Measurements from ENCODE around the gene SRGAP3. TPM values are rescaled to one million over a fixed set of nuclear protein-coding genes. Genes with fewer than 3 reads are reported as not detected.

The SRGAP3 gene
- total and polyA plus RNA-seq, 3 experiments from 2014 or later: 0.84 to 2.1 (median 1.1) TPM

GRCh38 chr3:8959668-8960067 lies 289.8 kb downstream of the SRGAP3 start:
- CTCF ChIA-PET: no interaction called here
- peaks cover 6 to 48% (median 18%) of the 10 kb centered on the region in 3 donors for H3K36me3 Mint-ChIP-seq
- H3K27ac ChIP-seq (ENCODE audit: low read depth, low read length): no peak overlapping the region
- H3K27ac Mint-ChIP-seq: peak overlapping the region in 5 of 8 donors; percentile 6 to 98 (median 65)
- no peaks in the 10 kb centered on the region for H3K9me3 Mint-ChIP-seq
- POLR2A ChIA-PET: no interaction called here
- H3K27me3 Mint-ChIP-seq: peaks cover 0 to 8% of the 10 kb centered on the region in 2 donors
- H3K36me3 ChIP-seq (ENCODE audit: insufficient read depth, low read length): peaks cover 6% of the 10 kb centered on the region
- no peaks in the 10 kb centered on the region for H3K27me3 ChIP-seq (ENCODE audit: insufficient read depth, low read length, poor library complexity, severe bottlenecking)
- H3K4me3 Mint-ChIP-seq: no peak overlapping the region
- H3K9me3 ChIP-seq (ENCODE audit: low read length): no peaks in the 10 kb centered on the region
- H3K4me3 ChIP-seq (ENCODE audit: low read length): no peak overlapping the region
- H3K4me1 ChIP-seq (ENCODE audit: insufficient read depth, low read length): peaks cover 18% of the 10 kb centered on the region
- peaks cover 34 to 70% (median 39%) of the 10 kb centered on the region in 3 donors for H3K4me1 Mint-ChIP-seq
- DNase-seq: no peak

GRCh38 chr3:8954938-8955763 lies 294.3 kb downstream of the SRGAP3 start:
- ChIA-PET CTCF (no interaction called here), POLR2A (no interaction called here)
- no peak overlapping the region for H3K4me3 Mint-ChIP-seq
- Histone ChIP-seq H3K9me3 (ENCODE audit: low read length) (no peaks in the 10 kb centered on the region), H3K36me3 (ENCODE audit: insufficient read depth, low read length) (peaks cover 6% of the 10 kb centered on the region), H3K27ac (ENCODE audit: low read depth, low read length) (no peak overlapping the region), H3K4me3 (ENCODE audit: low read length) (no peak overlapping the region), H3K4me1 (ENCODE audit: insufficient read depth, low read length) (no peaks in the 10 kb centered on the region), H3K27me3 (ENCODE audit: insufficient read depth, low read length, poor library complexity, severe bottlenecking) (no peaks in the 10 kb centered on the region)
- peaks cover 10 to 45% (median 14%) of the 10 kb centered on the region in 3 donors for H3K4me1 Mint-ChIP-seq
- peaks cover 0 to 2% of the 10 kb centered on the region in 2 donors for H3K27me3 Mint-ChIP-seq
- H3K9me3 Mint-ChIP-seq: no peaks in the 10 kb centered on the region
- H3K27ac Mint-ChIP-seq: no peak overlapping the region
- DNase-seq: no peak
- peaks cover 6 to 39% (median 19%) of the 10 kb centered on the region in 3 donors for H3K36me3 Mint-ChIP-seq

GRCh38 chr3:8953313-8953712 lies 296.1 kb downstream of the SRGAP3 start:
- Mint-ChIP-seq H3K9me3 (no peaks in the 10 kb centered on the region), H3K27me3 (no peaks in the 10 kb centered on the region), H3K4me3 (no peak overlapping the region), H3K27ac (no peak overlapping the region), H3K4me1 (peaks cover 7 to 40% (median 17%) of the 10 kb centered on the region in 3 donors), H3K36me3 (peaks cover 0 to 27% (median 21%) of the 10 kb centered on the region in 3 donors)
- Histone ChIP-seq H3K27ac (ENCODE audit: low read depth, low read length) (no peak overlapping the region), H3K9me3 (ENCODE audit: low read length) (no peaks in the 10 kb centered on the region), H3K4me1 (ENCODE audit: insufficient read depth, low read length) (no peaks in the 10 kb centered on the region), H3K27me3 (ENCODE audit: insufficient read depth, low read length, poor library complexity, severe bottlenecking) (no peaks in the 10 kb centered on the region), H3K4me3 (ENCODE audit: low read length) (no peak overlapping the region), H3K36me3 (ENCODE audit: insufficient read depth, low read length) (no peaks in the 10 kb centered on the region)
- CTCF ChIA-PET: no interaction called here
- no peak for DNase-seq
- POLR2A ChIA-PET: no interaction called here

DNA sequence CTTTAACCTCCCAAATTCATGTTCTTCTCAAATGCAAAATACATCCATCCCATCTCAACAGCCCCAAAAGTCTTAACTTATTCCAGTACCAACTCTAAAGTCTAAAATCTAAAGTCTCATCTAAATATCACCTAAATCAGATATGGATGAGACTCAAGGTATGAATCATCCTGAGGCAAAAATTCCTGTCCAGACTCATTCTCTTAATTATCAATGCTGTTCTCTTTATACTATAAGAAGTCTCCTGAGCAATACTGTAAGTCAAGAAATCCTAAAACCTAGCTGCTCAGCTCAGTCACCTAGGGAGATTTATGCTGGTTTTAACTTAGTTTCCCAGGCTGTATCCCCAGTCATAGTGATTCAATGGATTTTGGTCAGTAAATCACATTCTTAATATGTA lies 297.3 kb downstream of the SRGAP3 start:
- Histone ChIP-seq H3K36me3 (ENCODE audit: insufficient read depth, low read length) (no peaks in the 10 kb centered on the region), H3K4me3 (ENCODE audit: low read length) (no peak overlapping the region), H3K9me3 (ENCODE audit: low read length) (no peaks in the 10 kb centered on the region), H3K4me1 (ENCODE audit: insufficient read depth, low read length) (no peaks in the 10 kb centered on the region), H3K27me3 (ENCODE audit: insufficient read depth, low read length, poor library complexity, severe bottlenecking) (no peaks in the 10 kb centered on the region), H3K27ac (ENCODE audit: low read depth, low read length) (no peak overlapping the region)
- no peak overlapping the region for H3K4me3 Mint-ChIP-seq
- H3K4me1 Mint-ChIP-seq: peaks cover 7 to 37% (median 17%) of the 10 kb centered on the region in 3 donors
- no peak for DNase-seq
- H3K9me3 Mint-ChIP-seq: no peaks in the 10 kb centered on the region
- H3K36me3 Mint-ChIP-seq: peaks cover 0 to 25% (median 18%) of the 10 kb centered on the region in 3 donors
- H3K27me3 Mint-ChIP-seq: no peaks in the 10 kb centered on the region
- POLR2A ChIA-PET: no interaction called here
- H3K27ac Mint-ChIP-seq: no peak overlapping the region
- CTCF ChIA-PET: no interaction called here

DNA sequence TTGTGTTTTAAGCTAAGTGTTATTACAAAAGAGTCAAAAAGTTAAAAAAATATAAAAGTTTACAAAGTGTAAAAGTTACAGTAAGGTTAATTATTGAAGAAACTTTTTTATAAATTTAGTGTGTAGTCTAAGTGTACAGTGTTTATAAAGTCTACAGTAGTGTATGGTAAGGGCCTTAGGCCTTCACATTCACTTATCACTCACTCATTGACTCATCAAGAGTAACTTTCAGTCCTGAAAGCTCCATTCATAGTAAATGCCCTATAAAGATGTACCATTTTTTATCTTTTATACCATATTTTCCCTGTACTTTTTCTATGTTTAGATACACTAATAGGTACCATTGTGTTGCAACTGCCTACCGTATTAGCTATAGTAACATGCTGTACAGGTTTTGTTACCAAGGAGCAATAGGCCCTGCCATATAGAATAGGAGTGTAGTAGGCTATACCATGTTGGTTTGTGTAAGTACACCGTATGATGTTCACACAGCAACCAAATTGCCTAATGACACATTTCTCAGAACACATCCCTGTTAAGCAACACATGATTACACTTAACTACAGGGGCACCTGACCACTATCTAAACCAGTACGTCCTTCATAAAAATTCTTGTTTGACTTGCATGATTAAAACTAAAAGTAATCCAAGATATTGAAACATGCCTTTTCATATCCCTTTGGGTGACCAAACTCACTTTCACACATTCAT lies 303.4 kb downstream of the SRGAP3 start:
- H3K27me3 Mint-ChIP-seq: no peaks in the 10 kb centered on the region
- no peaks in the 10 kb centered on the region for H3K4me1 ChIP-seq (ENCODE audit: insufficient read depth, low read length)
- ChIA-PET CTCF (no interaction called here), POLR2A (no interaction called here)
- no peak overlapping the region for H3K27ac Mint-ChIP-seq
- no peak overlapping the region for H3K4me3 ChIP-seq (ENCODE audit: low read length)
- H3K36me3 Mint-ChIP-seq: peaks cover 26 to 55% (median 38%) of the 10 kb centered on the region in 3 donors
- H3K4me1 Mint-ChIP-seq: peaks cover 2 to 13% (median 9%) of the 10 kb centered on the region in 3 donors
- H3K27me3 ChIP-seq (ENCODE audit: insufficient read depth, low read length, poor library complexity, severe bottlenecking): no peaks in the 10 kb centered on the region
- H3K27ac ChIP-seq (ENCODE audit: low read depth, low read length): no peak overlapping the region
- H3K4me3 Mint-ChIP-seq: no peak overlapping the region
- no peak for DNase-seq
- peaks cover 3% of the 10 kb centered on the region for H3K36me3 ChIP-seq (ENCODE audit: insufficient read depth, low read length)
- no peaks in the 10 kb centered on the region for H3K9me3 ChIP-seq (ENCODE audit: low read length)
- H3K9me3 Mint-ChIP-seq: peaks cover 13 to 18% (median 16%) of the 10 kb centered on the region in 5 donors

GRCh38 chr3:8942746-8943488 lies 306.5 kb downstream of the SRGAP3 start:
- peaks cover 33 to 76% (median 45%) of the 10 kb centered on the region in 3 donors for H3K36me3 Mint-ChIP-seq
- H3K4me1 Mint-ChIP-seq: no peaks in the 10 kb centered on the region
- CTCF ChIA-PET: no interaction called here
- Histone ChIP-seq H3K27ac (ENCODE audit: low read depth, low read length) (no peak overlapping the region), H3K4me1 (ENCODE audit: insufficient read depth, low read length) (no peaks in the 10 kb centered on the region), H3K36me3 (ENCODE audit: insufficient read depth, low read length) (peaks cover 10% of the 10 kb centered on the region), H3K4me3 (ENCODE audit: low read length) (no peak overlapping the region), H3K9me3 (ENCODE audit: low read length) (no peaks in the 10 kb centered on the region), H3K27me3 (ENCODE audit: insufficient read depth, low read length, poor library complexity, severe bottlenecking) (no peaks in the 10 kb centered on the region)
- DNase-seq: no peak
- no peak overlapping the region for H3K4me3 Mint-ChIP-seq
- H3K27me3 Mint-ChIP-seq: no peaks in the 10 kb centered on the region
- no peak overlapping the region for H3K27ac Mint-ChIP-seq
- H3K9me3 Mint-ChIP-seq: peaks cover 13 to 18% (median 16%) of the 10 kb centered on the region in 5 donors
- POLR2A ChIA-PET: no interaction called here

DNA sequence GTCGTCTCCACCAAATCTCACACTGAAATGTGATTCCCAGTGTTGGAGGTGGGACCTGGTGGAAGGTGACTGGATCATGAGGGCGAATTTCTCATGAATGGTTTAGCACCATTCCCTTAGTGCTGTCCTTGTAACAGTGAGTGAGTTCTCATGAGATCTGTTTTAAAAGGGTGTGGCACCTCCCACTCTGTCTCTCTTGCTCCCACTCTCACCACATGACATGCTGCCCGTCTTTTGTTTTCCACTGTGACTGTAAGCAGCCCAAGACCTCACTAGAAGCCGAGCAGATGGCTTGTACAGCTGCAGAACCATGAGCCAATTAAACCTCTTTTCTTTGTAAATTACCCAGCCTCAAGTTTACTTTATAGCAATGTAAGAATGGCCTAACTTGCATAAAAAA lies 307.3 kb downstream of the SRGAP3 start:
- Mint-ChIP-seq H3K9me3 (peaks cover 13 to 18% (median 16%) of the 10 kb centered on the region in 5 donors), H3K36me3 (peaks cover 32 to 74% (median 45%) of the 10 kb centered on the region in 3 donors), H3K4me1 (no peaks in the 10 kb centered on the region), H3K27ac (no peak overlapping the region), H3K27me3 (no peaks in the 10 kb centered on the region), H3K4me3 (no peak overlapping the region)
- no peak for DNase-seq
- Histone ChIP-seq H3K27ac (ENCODE audit: low read depth, low read length) (no peak overlapping the region), H3K4me1 (ENCODE audit: insufficient read depth, low read length) (no peaks in the 10 kb centered on the region), H3K4me3 (ENCODE audit: low read length) (no peak overlapping the region), H3K27me3 (ENCODE audit: insufficient read depth, low read length, poor library complexity, severe bottlenecking) (no peaks in the 10 kb centered on the region), H3K36me3 (ENCODE audit: insufficient read depth, low read length) (peaks cover 10% of the 10 kb centered on the region), H3K9me3 (ENCODE audit: low read length) (no peaks in the 10 kb centered on the region)
- CTCF ChIA-PET: no interaction called here
- POLR2A ChIA-PET: no interaction called here

GRCh38 chr3:8938021-8938420 lies 311.4 kb downstream of the SRGAP3 start:
- POLR2A ChIA-PET: interaction anchor here (0.6 kb wide), 1 partner anchor 319 kb away, joined by 7 read pairs; no protein-coding TSS in a partner anchor
- Histone ChIP-seq H3K27me3 (ENCODE audit: insufficient read depth, low read length, poor library complexity, severe bottlenecking) (no peaks in the 10 kb centered on the region), H3K4me1 (ENCODE audit: insufficient read depth, low read length) (no peaks in the 10 kb centered on the region), H3K4me3 (ENCODE audit: low read length) (no peak overlapping the region), H3K9me3 (ENCODE audit: low read length) (no peaks in the 10 kb centered on the region), H3K27ac (ENCODE audit: low read depth, low read length) (no peak overlapping the region), H3K36me3 (ENCODE audit: insufficient read depth, low read length) (peaks cover 10% of the 10 kb centered on the region)
- Mint-ChIP-seq H3K36me3 (peaks cover 23 to 60% (median 28%) of the 10 kb centered on the region in 3 donors), H3K4me1 (no peaks in the 10 kb centered on the region), H3K27me3 (no peaks in the 10 kb centered on the region), H3K27ac (no peak overlapping the region), H3K4me3 (no peak overlapping the region), H3K9me3 (peaks cover 3 to 9% (median 5%) of the 10 kb centered on the region in 5 donors)
- CTCF ChIA-PET: no interaction called here
- no peak for DNase-seq

Data from CD8-positive, alpha-beta memory T cell (primary cell).